GM23248 (cell line): ENCODE measurements around the gene ARRDC5.

Source experiments
- EZH2 ChIP-seq: fragments of 200-600 bp; sonication (generic); IDR thresholded peaks from 2 replicates; pipeline ENCODE4 v1.6.1; 2018; ENCODE audit warnings: antibody characterized with exemption, mild to moderate bottlenecking; ENCODE audit not compliant: insufficient read depth, poor library complexity, severe bottlenecking
- EZH2phosphoT487 ChIP-seq: fragments of 200-600 bp; sonication (generic); IDR thresholded peaks from 2 replicates; pipeline ENCODE4 v1.6.1; 2018; ENCODE audit warnings: antibody characterized with exemption, moderate library complexity, mild to moderate bottlenecking, low read depth; ENCODE audit not compliant: insufficient read depth

- TF ChIP-seq EZH2 (no peak), EZH2phosphoT487 (no peak)
Observed at GRCh38 chr19:4870025-4870700, 32.5 kb downstream of the ARRDC5 start.
